Liver (tissue), 3 donors: ENCODE results near the gene CYP2A13.

ENCODE experiments used
- ATF3 ChIP-seq: IDR thresholded peaks from 2 replicates; pipeline ENCODE4 v1.6.1; 2016; ENCODE audit warnings: antibody characterized with exemption
- CTCF ChIP-seq: fragments of 150-350 bp; IDR thresholded peaks from 2 replicates; pipeline ENCODE4 v1.5.1; 2017; ENCODE audit warnings: improper control_type of control experiment, low read depth, low read length; ENCODE audit not compliant: missing input control
- GABPA ChIP-seq, 2 donors: IDR thresholded peaks in 1 of 2; conservative IDR thresholded peaks in 1 of 2; 2 replicates each; pipeline ENCODE4 v1.6.1; 2016; ENCODE audit warnings: antibody characterized with exemption in 2 of 2, mild to moderate bottlenecking in 1 of 2, moderate library complexity in 1 of 2
- REST ChIP-seq: IDR thresholded peaks from 2 replicates; pipeline ENCODE4 v1.6.1; 2016; ENCODE audit warnings: antibody characterized with exemption, mild to moderate bottlenecking
- ZBTB33 ChIP-seq: IDR thresholded peaks from 2 replicates; pipeline ENCODE4 v1.6.1; 2016; ENCODE audit warnings: antibody characterized with exemption
- donor health status: healthy.
- donor health status: healthy.

- TF ChIP-seq GABPA (IDR thresholded peaks at IDR 0.05 in 1 of 2, conservative IDR thresholded peaks at IDR 0.05 in 1 of 2) (no peak), CTCF (no peak), ATF3 (no peak), REST (no peak), ZBTB33 (no peak)
Measured at GRCh38 chr19:41096353-41096752, 8.1 kb downstream of the CYP2A13 start.
